ENCODE measurements around the gene ZBTB18. TPM values are rescaled to one million over a fixed set of nuclear protein-coding genes. Genes with fewer than 3 reads are reported as not detected.

The ZBTB18 gene
- total RNA-seq, 1 experiment from 2014 or later, result 15.2 TPM

DNA sequence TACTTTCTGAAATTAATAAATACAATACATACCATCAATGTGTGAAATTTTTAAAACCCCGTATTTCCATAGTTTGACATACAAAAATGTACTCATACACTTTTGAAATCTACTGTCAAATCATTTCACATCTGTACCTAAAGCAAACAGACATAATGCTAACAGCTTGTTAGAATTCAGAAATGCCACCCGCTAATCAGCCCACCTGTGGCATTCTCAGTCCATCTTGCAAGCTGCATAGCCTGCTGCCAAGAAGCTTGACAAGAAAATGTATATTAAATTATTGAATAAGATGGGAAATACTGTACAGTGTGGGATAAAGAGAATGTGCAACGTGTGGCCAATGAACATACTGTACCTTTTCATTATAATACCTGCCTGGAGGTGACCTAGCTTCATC, 55.1 kb downstream of the ZBTB18 start:
- Histone ChIP-seq H3K4me3 (ENCODE audit: low read depth, low read length, poor library complexity, severe bottlenecking) (no peak overlapping the region), H3K27ac (ENCODE audit: low read depth, low read length, poor library complexity, severe bottlenecking) (no peak overlapping the region), H3K9me3 (ENCODE audit: low read depth, low read length, poor library complexity, severe bottlenecking) (no peaks in the 10 kb centered on the region), H3K36me3 (ENCODE audit: insufficient read depth, low read length, poor library complexity, severe bottlenecking) (no peaks in the 10 kb centered on the region), H3K4me1 (ENCODE audit: insufficient read depth, low read length, poor library complexity, severe bottlenecking) (no peaks in the 10 kb centered on the region), H3K27me3 (replicated peaks; ENCODE audit: insufficient read depth, low read depth, low read length, poor library complexity) (peaks cover 13% of the 10 kb centered on the region)
- no TSS peak for BruUV-seq (replicated peaks)
- ChIA-PET CTCF (no interaction called here), POLR2A (ENCODE audit: low non-redundant PET) (no interaction called here)
- intact Hi-C loops (cut with micrococcal nuclease; ENCODE audit: unreplicated experiment), result no loop called here
- no peak for TF ChIP-seq EZH2 (IDR thresholded peaks at IDR 0.05; ENCODE audit: borderline replicate concordance, low read depth, low read length, poor library complexity, severe bottlenecking)
- TF ChIP-seq, protein P1, sequence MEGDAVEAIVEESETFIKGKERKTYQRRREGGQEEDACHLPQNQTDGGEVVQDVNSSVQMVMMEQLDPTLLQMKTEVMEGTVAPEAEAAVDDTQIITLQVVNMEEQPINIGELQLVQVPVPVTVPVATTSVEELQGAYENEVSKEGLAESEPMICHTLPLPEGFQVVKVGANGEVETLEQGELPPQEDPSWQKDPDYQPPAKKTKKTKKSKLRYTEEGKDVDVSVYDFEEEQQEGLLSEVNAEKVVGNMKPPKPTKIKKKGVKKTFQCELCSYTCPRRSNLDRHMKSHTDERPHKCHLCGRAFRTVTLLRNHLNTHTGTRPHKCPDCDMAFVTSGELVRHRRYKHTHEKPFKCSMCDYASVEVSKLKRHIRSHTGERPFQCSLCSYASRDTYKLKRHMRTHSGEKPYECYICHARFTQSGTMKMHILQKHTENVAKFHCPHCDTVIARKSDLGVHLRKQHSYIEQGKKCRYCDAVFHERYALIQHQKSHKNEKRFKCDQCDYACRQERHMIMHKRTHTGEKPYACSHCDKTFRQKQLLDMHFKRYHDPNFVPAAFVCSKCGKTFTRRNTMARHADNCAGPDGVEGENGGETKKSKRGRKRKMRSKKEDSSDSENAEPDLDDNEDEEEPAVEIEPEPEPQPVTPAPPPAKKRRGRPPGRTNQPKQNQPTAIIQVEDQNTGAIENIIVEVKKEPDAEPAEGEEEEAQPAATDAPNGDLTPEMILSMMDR (conservative IDR thresholded peaks at IDR 0.05; ENCODE audit: low read depth, low read length), result no peak
- DNase-seq (ENCODE audit: low spot score), result no peak

Other genes with a start within 250 kb of the ZBTB18 start
- 14.4 and 17.2 TPM in 2 replicates for gene AKT3, start 201.0 kb upstream of the ZBTB18 start, total RNA-seq (2021)